ENCODE measurements around the gene SPAG9. TPM values are rescaled to one million over a fixed set of nuclear protein-coding genes. Genes with fewer than 3 reads are reported as not detected.

The SPAG9 gene
- total and polyA plus RNA-seq, 2 of the 8 experiments (the other 6 are each of a cell fraction or from before 2014, with no cell fraction given) = 9.8 to 63.8 TPM

- Histone ChIP-seq H3K79me2 (ENCODE audit: control insufficient read depth in 1 of 2, insufficient read depth in 2 of 2, low read length in 2 of 2) (peaks cover 0 to 5% of the 10 kb centered on the region in 2 experiments; a peak in 2 of 4 replicates), H2BK15ac (ENCODE audit: low read length) (no peak overlapping the region), H3K9me3 (ENCODE audit: insufficient read depth in 2 of 2, low read depth in 1 of 2, low read length in 1 of 2) (no peaks in the 10 kb centered on the region), H2BK120ac (replicated peaks; ENCODE audit: low read depth, low read length) (no peak overlapping the region), H4K8ac (ENCODE audit: extremely low read depth, insufficient read depth, low read length) (no peak overlapping the region), H3K79me1 (ENCODE audit: low read depth, low read length) (no peaks in the 10 kb centered on the region), H3K27me3 (replicated peaks in 1 of 4; ENCODE audit: control insufficient read depth in 3 of 4, extremely low read depth in 1 of 4, insufficient read depth in 3 of 4, low read length in 3 of 4) (no peaks in the 10 kb centered on the region), H3K4me1 (replicated peaks in 1 of 4; ENCODE audit: control insufficient read depth in 3 of 4, insufficient read depth in 4 of 4, low read length in 3 of 4) (no peaks in the 10 kb centered on the region), H3K36me3 (ENCODE audit: control insufficient read depth in 2 of 4, insufficient read depth in 4 of 4, low read length in 3 of 4) (no peaks in the 10 kb centered on the region), H2BK12ac (ENCODE audit: low read depth, low read length) (no peak overlapping the region), H4K5ac (ENCODE audit: insufficient read length, low read depth, low read length) (no peak overlapping the region), H3K23me2 (ENCODE audit: low read depth, low read length) (no peaks in the 10 kb centered on the region; the same call in 1 of the 2 replicates), H2BK20ac (ENCODE audit: low read length) (no peak overlapping the region), H3K18ac (ENCODE audit: extremely low read depth, low read length) (no peak overlapping the region), H3K23ac (ENCODE audit: insufficient read length) (no peak overlapping the region), H3K14ac (ENCODE audit: insufficient read length) (no peak overlapping the region), H4K20me1 (replicated peaks in 1 of 2; ENCODE audit: control insufficient read depth in 1 of 2, insufficient read depth in 2 of 2, low read length in 2 of 2) (no peaks in the 10 kb centered on the region), H3K4me2 (ENCODE audit: insufficient read depth in 1 of 2, low read depth in 2 of 2, low read length in 2 of 2) (no peak overlapping the region), H2AFZ (ENCODE audit: low read length) (no peak overlapping the region), H4K91ac (replicated peaks; ENCODE audit: insufficient read length, low read length) (no peak overlapping the region), H3K4me3 (ENCODE audit: extremely low read depth in 1 of 4, insufficient read depth in 2 of 4, low read depth in 3 of 4, low read length in 4 of 4) (no peak overlapping the region), H3K56ac (replicated peaks; ENCODE audit: insufficient read length, low read depth, low read length) (no peak overlapping the region), H3K27ac (ENCODE audit: low read depth, low read length) (no peak overlapping the region), H3K9ac (replicated peaks in 1 of 4; ENCODE audit: extremely low read depth in 1 of 4, low read depth in 3 of 4, low read length in 3 of 4) (no peak overlapping the region), H2AK5ac (ENCODE audit: low read depth, low read length) (no peak overlapping the region), H2BK5ac (ENCODE audit: low read depth, low read length) (no peak overlapping the region), H3K4ac (replicated peaks; ENCODE audit: insufficient read length, low read depth, low read length) (no peak overlapping the region)
- 88% methylated on average over 6 of the region's 6 CpGs; no CpG with 5 or more reads in 1 of the 2 experiments for WGBS, 2 experiments (ENCODE audit: extremely low coverage in 1 of 2, insufficient coverage in 1 of 2, insufficient read length in 1 of 2, insufficient replicate concordance in 2 of 2, low coverage in 1 of 2, low lambda C conversion rate in 2 of 2, missing lambda C conversion rate in 1 of 2)
- FAIRE-seq (no peak), DNase-seq (ENCODE audit: low read depth in 1 of 2, low spot score in 2 of 2) (no peak)
- TF ChIP-seq SIN3A (conservative IDR thresholded peaks at IDR 0.05 in 1 of 2, IDR thresholded peaks at IDR 0.05 in 1 of 2; ENCODE audit: low read depth in 1 of 2, low read length in 2 of 2) (no peak), CTCF (IDR thresholded peaks at IDR 0.05; ENCODE audit: control extremely low read depth in 1 of 3, insufficient read depth in 1 of 3, low read depth in 1 of 3, low read length in 3 of 3) (no peak), EP300 (IDR thresholded peaks at IDR 0.05; ENCODE audit: borderline replicate concordance in 1 of 2, low read depth in 2 of 2, low read length in 2 of 2) (no peak)
- ChIA-PET POLR2A (ENCODE audit: partially characterized antibody) (no interaction called here), CTCF (ENCODE audit: partially characterized antibody) (interaction anchor here (1.1 kb wide), 1 partner anchor 86 kb away, joined by 3 read pairs; no protein-coding TSS in a partner anchor)
Measured at GRCh38 chr17:51085150-51085805, 35.4 kb downstream of the SPAG9 start.

Measured in H1 (cell line).